Endothelial cell of umbilical vein (primary cell): ENCODE results near the gene LRRC38.

ENCODE experiments used
- CTCF ChIP-seq, 2 donors: IDR thresholded peaks; 1 replicate in 1 of 2; 2 replicates in 1 of 2; pipeline ENCODE4 v1.5.1; 2011; ENCODE audit warnings: low read length in 2 of 2, mild to moderate bottlenecking in 2 of 2, moderate library complexity in 2 of 2, control low read depth in 1 of 2, inconsistent platforms in 1 of 2, low read depth in 1 of 2; ENCODE audit not compliant: insufficient read depth in 1 of 2; ENCODE audit errors: extremely low read depth in 1 of 2
- EZH2 ChIP-seq: IDR thresholded peaks from 2 replicates; pipeline ENCODE4 v1.6.1; 2012; ENCODE audit warnings: borderline replicate concordance, low read depth, mild to moderate bottlenecking, moderate library complexity, low read length, inconsistent platforms; ENCODE audit not compliant: severe bottlenecking
- FOS ChIP-seq: IDR thresholded peaks from 2 replicates; pipeline ENCODE4 v1.6.1; 2011; ENCODE audit warnings: mild to moderate bottlenecking, low read length, moderate library complexity, borderline replicate concordance; ENCODE audit not compliant: insufficient read depth
- GATA2 ChIP-seq: IDR thresholded peaks from 2 replicates; pipeline ENCODE4 v1.7.0; 2011; ENCODE audit warnings: low read depth, mild to moderate bottlenecking, moderate library complexity, mixed read lengths, low read length; ENCODE audit not compliant: insufficient read length, insufficient read depth
- JUN ChIP-seq: IDR thresholded peaks from 2 replicates; pipeline ENCODE4 v1.6.1; 2011; ENCODE audit warnings: borderline replicate concordance, low read depth; ENCODE audit not compliant: insufficient read length, insufficient read depth
- MAX ChIP-seq: IDR thresholded peaks from 2 replicates; pipeline ENCODE4 v1.6.1; 2011; ENCODE audit not compliant: insufficient read depth, insufficient read length
- MYC ChIP-seq: IDR thresholded peaks from one replicate; pipeline ENCODE4 v1.6.1; 2011; ENCODE audit warnings: mild to moderate bottlenecking, low read depth, low read length
- POLR2A ChIP-seq: IDR thresholded peaks from 2 replicates; pipeline ENCODE4 v1.6.1; 2012; ENCODE audit warnings: low read depth, mild to moderate bottlenecking, control low read depth, low read length
- POLR2AphosphoS5 ChIP-seq: IDR thresholded peaks from 2 replicates; pipeline ENCODE4 v1.6.1; 2012; ENCODE audit warnings: low read depth, mild to moderate bottlenecking, control low read depth, low read length, moderate library complexity; ENCODE audit not compliant: insufficient read depth

- no peak for TF ChIP-seq CTCF (IDR thresholded peaks at IDR 0.05; ENCODE audit: extremely low read depth in 1 of 2, insufficient read depth in 1 of 2, low read depth in 1 of 2, low read length in 2 of 2)
- no peak for TF ChIP-seq POLR2A
- TF ChIP-seq EZH2: no peak
- no peak for TF ChIP-seq MAX
- no peak for TF ChIP-seq POLR2AphosphoS5
- TF ChIP-seq MYC: no peak
- TF ChIP-seq JUN: no peak
- TF ChIP-seq FOS: no peak
- no peak for TF ChIP-seq GATA2
Measured at GRCh38 chr1:13461977-13462376, 51.8 kb downstream of the LRRC38 start.
